GM12878 (cell line): ENCODE data around the gene CLASP1. TPM values are rescaled to one million over a fixed set of nuclear protein-coding genes. Genes with fewer than 3 reads are reported as not detected.
"Not testable (repeated sequence)": the region's sequence is repeated elsewhere in the genome, so short reads cannot be mapped to it uniquely, and the experiment has no call there.

Experiments used
- ATAC-seq: fragments of 200-7000 bp; cut with Tn5 transposase; 3 replicates; pipeline ENCODE4 v1.9.1; 2020; ENCODE audit warnings: mild to moderate bottlenecking, moderate library complexity
- BruUV-seq: library from RNA; stranded (reverse); fragments of 400-500 nt; replicated peaks from 2 replicates; lab custom pipeline; 2021; lab: Mats Ljungman, UMichigan
- CTCF ChIA-PET: fragments of 300-600 bp; sonication (Branson Sonifier 250); formaldehyde crosslinking; extraction: SDS; loops from one replicate; lab custom pipeline; 2021; ENCODE audit warnings: inconsistent platforms; lab: Yijun Ruan, JAX
- POLR2A ChIA-PET: fragments of 350-600 bp; formaldehyde crosslinking; extraction: SDS; loops from one replicate; lab custom pipeline; 2021; ENCODE audit warnings: inconsistent platforms; lab: Charles Lee
- RAD21 ChIA-PET: fragments of 300-600 bp; sonication (Branson Sonifier 250); formaldehyde crosslinking; loops from one replicate; lab custom pipeline; 2023; ENCODE audit warnings: antibody characterized with exemption; ENCODE audit not compliant: unreplicated experiment; lab: Charles Lee
- SMC1A ChIA-PET: fragments of 300-600 bp; sonication (Branson Sonifier 250); formaldehyde crosslinking; loops from one replicate; lab custom pipeline; 2023; ENCODE audit not compliant: unreplicated experiment, uncharacterized antibody; lab: Charles Lee
- DNase-seq: peaks from one replicate; pipeline ENCODE4 v3.0.0-alpha.2; 2011; ENCODE audit warnings: low read depth, low spot score
- FAIRE-seq: peaks from 3 replicates; lab custom pipeline; 2011; peaks lifted over from hg19 to GRCh38; lab: Jason Lieb, UNC
- H2AFZ ChIP-seq: 2 replicates; pipeline ENCODE4 v1.6.0; 2011; ENCODE audit warnings: low read depth, low read length, control low read depth; ENCODE audit not compliant: control insufficient read depth
- H3K27ac ChIP-seq: 2 replicates; pipeline ENCODE4 v1.5.1; 2011; ENCODE audit warnings: control low read depth; ENCODE audit not compliant: control insufficient read depth, insufficient read depth
- H3K27me3 ChIP-seq, 2 experiments: replicated peaks in 1 of 2; 2 replicates each; pipeline versions ENCODE4 v1.6.0 to v1.6.1; 2011; ENCODE audit warnings: low read length in 1 of 2; ENCODE audit not compliant: control insufficient read depth in 2 of 2, insufficient read depth in 2 of 2
- H3K36me3 ChIP-seq, 2 experiments: 2 replicates each; pipeline ENCODE4 v1.5.1; 2011; ENCODE audit warnings: low read length in 1 of 2; ENCODE audit not compliant: control insufficient read depth in 2 of 2, insufficient read depth in 2 of 2
- H3K4me1 ChIP-seq: 2 replicates; pipeline ENCODE4 v1.6.1; 2011; ENCODE audit warnings: mild to moderate bottlenecking, low read length, moderate library complexity, mixed read lengths; ENCODE audit not compliant: control insufficient read depth, insufficient read depth
- H3K4me2 ChIP-seq: 2 replicates; pipeline ENCODE4 v1.6.0; 2011; ENCODE audit warnings: control low read depth; ENCODE audit not compliant: control insufficient read depth, insufficient read depth
- H3K4me3 ChIP-seq: fragments of 200-600 bp; sonication (generic); 2 replicates; pipeline ENCODE4 v1.5.1; 2016
- H3K79me2 ChIP-seq: 2 replicates; pipeline ENCODE4 v1.6.0; 2011; ENCODE audit warnings: low read length; ENCODE audit not compliant: control insufficient read depth, insufficient read depth
- H3K9ac ChIP-seq: 2 replicates; pipeline ENCODE4 v1.8.0; 2011; ENCODE audit warnings: low read length, control low read depth, mixed read lengths; ENCODE audit not compliant: control insufficient read depth, insufficient read depth
- H3K9me3 ChIP-seq: replicated peaks from 3 replicates; pipeline ENCODE4 v1.5.1; 2011; ENCODE audit warnings: mild to moderate bottlenecking, low read length; ENCODE audit not compliant: control insufficient read depth, insufficient read depth
- H4K20me1 ChIP-seq: 2 replicates; pipeline ENCODE4 v1.6.0; 2011; ENCODE audit not compliant: control insufficient read depth, insufficient read depth
- MTA3 ChIP-seq: IDR thresholded peaks from 2 replicates; pipeline ENCODE4 v1.6.1; 2012; ENCODE audit warnings: low read length, inconsistent platforms, borderline replicate concordance
- PAX5 ChIP-seq: IDR thresholded peaks from 2 replicates; pipeline ENCODE4 v1.6.1; 2011; ENCODE audit warnings: low read depth, low read length, borderline replicate concordance
- SMAD5 ChIP-seq: IDR thresholded peaks from 2 replicates; pipeline ENCODE4 v1.6.1; 2016; ENCODE audit warnings: antibody characterized with exemption, low read depth
- SPI1 ChIP-seq: IDR thresholded peaks from 2 replicates; pipeline ENCODE4 v1.6.1; 2011; ENCODE audit warnings: low read depth, mild to moderate bottlenecking, low read length, moderate library complexity, borderline replicate concordance; ENCODE audit not compliant: insufficient read depth
- SUPT20H ChIP-seq: IDR thresholded peaks from 2 replicates; pipeline ENCODE4 v1.6.1; 2011; ENCODE audit warnings: low read depth, mild to moderate bottlenecking, low read length, moderate library complexity, borderline replicate concordance; ENCODE audit not compliant: control insufficient read depth
- TCF3 ChIP-seq: IDR thresholded peaks from 2 replicates; pipeline ENCODE4 v1.6.1; 2012; ENCODE audit warnings: low read depth, mild to moderate bottlenecking, low read length, borderline replicate concordance; ENCODE audit not compliant: insufficient read depth
- WGBS: methylation state at CpG from one replicate; pipeline ENCODE4 v1.1.6; 2016; ENCODE audit warnings: low lambda C conversion rate; ENCODE audit not compliant: insufficient replicate concordance, insufficient coverage; ENCODE audit errors: missing lambda C conversion rate; 5-methylcytosine and 5-hydroxymethylcytosine counted together
- in situ Hi-C: fragments of 300-500 bp; cut with MboI; formaldehyde crosslinking; loops from 9 replicates; pipeline ENCODE4 v1.14.3; 2018; ENCODE audit warnings: mixed read lengths
- intact Hi-C: fragments of 100-400 bp; cut with micrococcal nuclease; formaldehyde crosslinking; loops from one replicate; pipeline ENCODE4 v1.14.2; 2022; ENCODE audit not compliant: unreplicated experiment
- polyA plus RNA-seq, 11 experiments: library from polyadenylated mRNA; depleted of rRNA in 4 of 11; unstranded in 6 of 11; stranded (reverse) in 5 of 11; fragments of >200 nt; fragmentation: Nextera tagmentation in 4 of 11; fragmentation: Illumina TruSeq in 1 of 11; extraction: Ambion mirVana in 4 of 11; extraction: Trizol in 1 of 11; gene quantifications; 1 replicate in 1 of 11; 2 replicates in 10 of 11; pipeline versions ENCODE4 v1.2.1 to v1.2.3, GENCODE V29; 2011 to 2016; ENCODE audit warnings: inconsistent platforms in 2 of 11, missing spikeins in 2 of 11, low read depth in 1 of 11
- total RNA-seq, 4 experiments: library from RNA; depleted of rRNA in 3 of 4; stranded (reverse); fragments of >200 nt in 3 of 4; fragmentation: Illumina TruSeq in 1 of 4; extraction: Trizol in 1 of 4; gene quantifications; 2 replicates each; pipeline versions ENCODE4 v1.2.1 to v1.2.3, GENCODE V29; 2013 to 2021
- TF ChIP-seq, protein P1 (sequence below): fragments of 450-650 bp; IDR thresholded peaks from 2 replicates; pipeline ENCODE4 v1.6.1; 2017; ENCODE audit warnings: mild to moderate bottlenecking, low read depth, inconsistent platforms; ENCODE audit not compliant: poor library complexity, severe bottlenecking
- TF ChIP-seq, protein P2 (sequence below): fragments of 450-650 bp; IDR thresholded peaks from 2 replicates; pipeline ENCODE4 v1.6.1; 2017; ENCODE audit warnings: antibody characterized with exemption, mild to moderate bottlenecking, moderate library complexity
- TF ChIP-seq, protein P3 (sequence below), 3 experiments: IDR thresholded peaks in 2 of 3; conservative IDR thresholded peaks in 1 of 3; 2 replicates each; pipeline ENCODE4 v1.5.1; 2011; ENCODE audit warnings: low read depth in 3 of 3, low read length in 3 of 3, mild to moderate bottlenecking in 3 of 3, control low read depth in 2 of 3, moderate library complexity in 2 of 3, inconsistent platforms in 1 of 3, mixed read lengths in 1 of 3; ENCODE audit not compliant: control insufficient read depth in 2 of 3, insufficient read depth in 1 of 3; ENCODE audit errors: extremely low read depth in 1 of 3

Gene CLASP1
- total and polyA plus RNA-seq, 10 of the 15 experiments (the other 5 are each of a cell fraction or from before 2014, with no cell fraction given), result 1.4 to 62.4 (median 32.9) TPM

DNA sequence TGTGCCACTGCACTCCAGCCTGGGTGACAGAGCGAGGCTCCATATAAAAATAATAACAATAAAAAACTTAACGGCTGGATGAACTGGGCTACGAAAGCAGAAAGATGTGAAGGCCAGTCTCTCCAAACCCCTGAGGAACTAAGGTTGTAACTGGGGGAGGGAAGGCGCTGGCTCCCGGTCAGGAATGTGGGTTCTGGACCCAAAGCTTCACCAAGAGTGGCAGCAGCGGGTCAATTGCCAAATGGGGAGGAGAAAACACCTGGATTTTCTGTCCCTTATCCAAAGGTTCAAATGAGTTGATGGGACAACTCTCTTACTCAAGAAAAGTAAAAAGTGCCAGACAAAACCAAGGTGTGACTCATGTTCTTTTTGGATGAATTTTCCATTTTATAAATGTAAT, 304.2 kb downstream of the CLASP1 start (continued):
- TF ChIP-seq, protein P1, sequence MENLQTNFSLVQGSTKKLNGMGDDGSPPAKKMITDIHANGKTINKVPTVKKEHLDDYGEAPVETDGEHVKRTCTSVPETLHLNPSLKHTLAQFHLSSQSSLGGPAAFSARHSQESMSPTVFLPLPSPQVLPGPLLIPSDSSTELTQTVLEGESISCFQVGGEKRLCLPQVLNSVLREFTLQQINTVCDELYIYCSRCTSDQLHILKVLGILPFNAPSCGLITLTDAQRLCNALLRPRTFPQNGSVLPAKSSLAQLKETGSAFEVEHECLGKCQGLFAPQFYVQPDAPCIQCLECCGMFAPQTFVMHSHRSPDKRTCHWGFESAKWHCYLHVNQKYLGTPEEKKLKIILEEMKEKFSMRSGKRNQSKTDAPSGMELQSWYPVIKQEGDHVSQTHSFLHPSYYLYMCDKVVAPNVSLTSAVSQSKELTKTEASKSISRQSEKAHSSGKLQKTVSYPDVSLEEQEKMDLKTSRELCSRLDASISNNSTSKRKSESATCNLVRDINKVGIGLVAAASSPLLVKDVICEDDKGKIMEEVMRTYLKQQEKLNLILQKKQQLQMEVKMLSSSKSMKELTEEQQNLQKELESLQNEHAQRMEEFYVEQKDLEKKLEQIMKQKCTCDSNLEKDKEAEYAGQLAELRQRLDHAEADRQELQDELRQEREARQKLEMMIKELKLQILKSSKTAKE, result no peak
- TF ChIP-seq, protein P2, sequence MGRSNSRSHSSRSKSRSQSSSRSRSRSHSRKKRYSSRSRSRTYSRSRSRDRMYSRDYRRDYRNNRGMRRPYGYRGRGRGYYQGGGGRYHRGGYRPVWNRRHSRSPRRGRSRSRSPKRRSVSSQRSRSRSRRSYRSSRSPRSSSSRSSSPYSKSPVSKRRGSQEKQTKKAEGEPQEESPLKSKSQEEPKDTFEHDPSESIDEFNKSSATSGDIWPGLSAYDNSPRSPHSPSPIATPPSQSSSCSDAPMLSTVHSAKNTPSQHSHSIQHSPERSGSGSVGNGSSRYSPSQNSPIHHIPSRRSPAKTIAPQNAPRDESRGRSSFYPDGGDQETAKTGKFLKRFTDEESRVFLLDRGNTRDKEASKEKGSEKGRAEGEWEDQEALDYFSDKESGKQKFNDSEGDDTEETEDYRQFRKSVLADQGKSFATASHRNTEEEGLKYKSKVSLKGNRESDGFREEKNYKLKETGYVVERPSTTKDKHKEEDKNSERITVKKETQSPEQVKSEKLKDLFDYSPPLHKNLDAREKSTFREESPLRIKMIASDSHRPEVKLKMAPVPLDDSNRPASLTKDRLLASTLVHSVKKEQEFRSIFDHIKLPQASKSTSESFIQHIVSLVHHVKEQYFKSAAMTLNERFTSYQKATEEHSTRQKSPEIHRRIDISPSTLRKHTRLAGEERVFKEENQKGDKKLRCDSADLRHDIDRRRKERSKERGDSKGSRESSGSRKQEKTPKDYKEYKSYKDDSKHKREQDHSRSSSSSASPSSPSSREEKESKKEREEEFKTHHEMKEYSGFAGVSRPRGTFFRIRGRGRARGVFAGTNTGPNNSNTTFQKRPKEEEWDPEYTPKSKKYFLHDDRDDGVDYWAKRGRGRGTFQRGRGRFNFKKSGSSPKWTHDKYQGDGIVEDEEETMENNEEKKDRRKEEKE, result no peak
- TF ChIP-seq, protein P3, sequence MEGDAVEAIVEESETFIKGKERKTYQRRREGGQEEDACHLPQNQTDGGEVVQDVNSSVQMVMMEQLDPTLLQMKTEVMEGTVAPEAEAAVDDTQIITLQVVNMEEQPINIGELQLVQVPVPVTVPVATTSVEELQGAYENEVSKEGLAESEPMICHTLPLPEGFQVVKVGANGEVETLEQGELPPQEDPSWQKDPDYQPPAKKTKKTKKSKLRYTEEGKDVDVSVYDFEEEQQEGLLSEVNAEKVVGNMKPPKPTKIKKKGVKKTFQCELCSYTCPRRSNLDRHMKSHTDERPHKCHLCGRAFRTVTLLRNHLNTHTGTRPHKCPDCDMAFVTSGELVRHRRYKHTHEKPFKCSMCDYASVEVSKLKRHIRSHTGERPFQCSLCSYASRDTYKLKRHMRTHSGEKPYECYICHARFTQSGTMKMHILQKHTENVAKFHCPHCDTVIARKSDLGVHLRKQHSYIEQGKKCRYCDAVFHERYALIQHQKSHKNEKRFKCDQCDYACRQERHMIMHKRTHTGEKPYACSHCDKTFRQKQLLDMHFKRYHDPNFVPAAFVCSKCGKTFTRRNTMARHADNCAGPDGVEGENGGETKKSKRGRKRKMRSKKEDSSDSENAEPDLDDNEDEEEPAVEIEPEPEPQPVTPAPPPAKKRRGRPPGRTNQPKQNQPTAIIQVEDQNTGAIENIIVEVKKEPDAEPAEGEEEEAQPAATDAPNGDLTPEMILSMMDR (IDR thresholded peaks at IDR 0.05 in 2 of 3, conservative IDR thresholded peaks at IDR 0.05 in 1 of 3; ENCODE audit: control insufficient read depth in 2 of 3, extremely low read depth in 1 of 3, insufficient read depth in 1 of 3, low read depth in 3 of 3, low read length in 3 of 3), result no peak
- TF ChIP-seq MTA3, result no peak
- no peak for TF ChIP-seq PAX5
- TF ChIP-seq SPI1, result no peak
- TF ChIP-seq SMAD5, result no peak
- no peak for TF ChIP-seq TCF3
- no peak for TF ChIP-seq SUPT20H

DNA sequence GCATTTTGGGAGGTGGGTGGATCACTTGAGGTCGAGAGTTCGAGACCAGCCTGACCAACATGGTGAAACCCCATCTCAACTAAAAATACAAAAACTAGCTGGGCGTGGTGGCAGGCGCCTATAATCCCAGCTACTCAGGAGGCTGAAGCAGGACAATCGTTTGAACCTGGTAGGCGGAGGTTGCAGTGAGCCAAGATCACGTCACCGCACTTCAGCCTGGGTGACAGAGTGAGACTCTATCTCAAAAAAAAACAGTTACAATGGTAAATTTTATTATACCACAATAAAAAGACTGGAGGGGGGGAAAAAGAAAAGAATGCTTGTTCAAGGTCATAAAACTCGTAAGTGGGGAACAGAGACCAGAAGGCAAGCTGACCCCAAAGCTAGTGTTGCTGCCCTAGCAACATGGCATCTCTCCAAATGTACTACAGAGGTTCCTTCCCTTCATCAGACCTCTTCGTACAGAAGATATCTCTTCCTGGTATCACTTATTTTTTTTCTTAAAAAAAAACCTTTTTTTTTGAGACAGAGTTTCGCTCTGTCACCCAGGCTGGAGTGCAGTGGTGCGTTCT, 305.3 kb downstream of the CLASP1 start:
- H3K27me3 ChIP-seq, H4K20me1 ChIP-seq, H2AFZ ChIP-seq, H3K4me2 ChIP-seq, POLR2A ChIA-PET, H3K4me3 ChIP-seq, H3K9me3 ChIP-seq, H3K4me1 ChIP-seq, DNase-seq, in situ Hi-C loops, intact Hi-C loops, RAD21 ChIA-PET, SMC1A ChIA-PET, ATAC-seq, H3K79me2 ChIP-seq, FAIRE-seq, H3K27ac ChIP-seq, BruUV-seq, H3K9ac ChIP-seq: not testable (repeated sequence)
- H3K36me3 ChIP-seq, result peaks cover 17 to 21% of the 10 kb centered on the region in 2 experiments
- WGBS, result 96% methylated on average over 12 of the region's 12 CpGs
- CTCF ChIA-PET, result interaction anchor here (0.7 to 3.1 kb wide), 2 partner anchors 8 to 12 kb away, joined by 3 to 14 read pairs; no protein-coding TSS in a partner anchor
